ENCODE data around the gene URB2.
"Not testable (repeated sequence)": the region's sequence is repeated elsewhere in the genome, so short reads cannot be mapped to it uniquely, and the experiment has no call there.

The URB2 gene

DNA sequence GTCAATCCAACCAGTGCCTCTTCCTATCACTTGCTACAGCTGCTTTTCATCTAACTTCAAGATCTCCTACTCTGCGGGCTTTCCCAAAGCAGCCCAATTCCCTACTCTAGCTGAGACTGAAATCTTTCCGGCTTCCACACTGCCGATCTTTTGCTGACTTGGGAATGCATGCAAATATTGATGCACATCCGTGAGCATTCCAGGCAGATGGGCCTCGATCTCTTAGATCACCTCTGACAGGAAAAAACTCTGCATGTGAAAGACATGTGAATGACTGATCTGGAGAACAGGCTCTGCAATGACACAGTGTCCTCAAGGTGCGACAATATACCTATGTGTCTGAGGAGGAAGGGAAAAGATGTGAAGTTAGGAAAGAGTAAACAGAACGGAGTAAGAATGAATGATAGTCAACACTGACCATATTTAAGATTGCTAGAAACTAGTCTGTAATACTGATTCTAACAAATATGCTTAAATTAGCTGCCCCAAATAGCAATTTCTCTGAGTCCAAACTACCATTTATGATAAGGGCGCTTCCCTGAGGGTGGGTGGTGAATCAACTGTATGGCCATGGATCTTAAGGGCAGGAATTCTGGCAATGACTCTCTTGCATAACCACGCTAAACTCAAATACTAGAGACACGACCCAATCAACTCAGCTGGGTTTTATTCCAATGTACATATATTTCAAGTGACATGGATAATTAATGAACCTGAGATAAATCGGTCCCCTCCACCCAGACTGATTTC, 8.5 kb upstream of the URB2 start:
- no peak for DNase-seq

DNA sequence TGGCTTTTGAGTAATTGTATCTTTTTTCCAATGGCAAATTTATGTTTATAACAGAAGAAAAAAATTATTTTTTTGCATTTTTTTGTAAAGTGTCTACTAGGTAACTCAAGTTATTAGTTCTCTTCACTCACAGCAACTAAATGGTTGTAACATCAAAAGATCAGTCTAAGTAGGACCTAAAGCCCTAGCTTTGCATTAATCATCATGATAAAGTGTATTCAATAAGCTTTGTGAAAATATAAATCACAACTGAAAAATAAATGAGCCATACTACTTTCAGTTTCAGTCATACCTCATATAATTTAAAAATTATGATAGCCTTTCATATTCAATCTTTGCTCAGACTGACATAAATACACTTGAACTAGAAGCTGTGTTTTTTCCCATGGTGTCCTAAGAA, 7.0 kb upstream of the URB2 start:
- no peak for DNase-seq

DNA sequence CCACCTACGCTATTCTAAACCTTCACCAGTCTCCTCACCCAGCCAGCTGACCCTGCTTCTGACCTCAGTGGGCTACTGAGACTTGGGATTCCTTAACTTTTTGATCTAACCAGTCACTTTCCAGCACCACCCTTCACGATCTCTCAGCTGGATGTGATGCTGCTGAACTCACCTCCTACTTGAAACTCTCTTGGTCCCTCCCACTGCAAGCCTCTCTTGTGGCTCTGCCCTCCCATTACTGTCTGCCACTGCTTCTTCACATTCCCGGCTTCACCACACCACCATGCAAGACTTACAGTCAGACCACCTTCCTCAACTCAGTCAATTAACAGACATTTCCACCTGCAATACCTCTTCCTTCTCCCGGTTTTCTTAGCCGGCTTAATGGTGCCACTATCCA, 6.4 kb upstream of the URB2 start:
- DNase-seq: no peak

DNA sequence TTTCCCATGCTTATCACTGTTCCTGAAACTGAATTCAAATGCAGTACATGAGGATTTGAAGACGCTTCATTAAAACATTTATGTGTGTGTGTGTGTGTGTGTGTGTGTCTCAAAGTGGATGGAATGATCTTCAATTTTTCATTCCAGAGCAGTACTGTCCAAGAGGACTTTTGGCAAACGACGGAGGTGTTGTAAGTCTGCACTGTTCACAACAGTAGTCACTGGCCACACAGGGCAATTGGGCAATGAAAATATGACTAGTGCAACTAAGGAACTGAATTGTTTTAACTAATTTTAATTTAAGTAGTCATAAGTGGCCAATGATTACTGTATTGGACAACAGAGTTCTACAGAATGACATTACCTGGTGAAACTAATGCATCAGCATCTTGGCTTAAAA, 5.2 kb upstream of the URB2 start:
- no peak for DNase-seq

DNA sequence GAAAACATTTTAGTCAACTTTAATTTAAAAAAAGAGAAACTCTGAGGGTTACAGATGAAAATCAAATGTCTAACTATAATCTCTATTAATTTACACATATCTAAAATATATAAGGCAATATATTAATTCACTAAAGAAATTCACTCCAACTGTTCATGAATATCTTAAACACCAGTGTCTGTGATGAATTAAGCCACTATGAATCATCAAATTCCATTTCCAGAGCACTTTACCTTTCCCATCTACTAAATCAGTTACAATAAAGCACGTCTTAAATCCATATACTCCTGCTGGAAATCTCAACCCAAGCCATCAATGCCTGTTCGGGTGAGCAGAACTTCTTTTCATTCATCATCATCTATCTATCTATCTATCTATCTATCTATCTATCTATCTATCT, 4.4 kb upstream of the URB2 start:
- DNase-seq: no peak

DNA sequence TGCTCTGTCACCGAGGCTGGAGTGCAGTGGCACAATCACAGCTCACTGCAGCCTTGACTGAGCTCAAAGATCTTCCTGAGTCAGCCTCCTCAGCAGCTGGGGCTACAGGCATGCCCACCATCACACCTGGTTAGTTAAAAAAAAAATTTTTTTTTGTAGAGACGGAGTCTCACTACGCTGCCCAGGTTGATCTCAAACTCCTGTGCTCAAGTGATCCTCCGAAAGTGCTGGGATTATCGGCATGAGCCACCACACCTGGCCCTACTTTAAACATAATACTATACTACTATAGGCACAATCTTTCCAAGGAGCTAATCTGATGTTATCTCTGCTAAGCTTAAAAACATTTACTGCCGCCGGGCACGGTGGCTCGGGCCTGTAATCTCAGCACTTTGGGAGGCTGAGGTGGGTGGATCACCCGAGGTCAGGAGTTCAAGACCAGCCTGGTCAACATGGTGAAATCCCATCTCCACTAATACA, 3.4 kb upstream of the URB2 start:
- not testable (repeated sequence) for DNase-seq

DNA sequence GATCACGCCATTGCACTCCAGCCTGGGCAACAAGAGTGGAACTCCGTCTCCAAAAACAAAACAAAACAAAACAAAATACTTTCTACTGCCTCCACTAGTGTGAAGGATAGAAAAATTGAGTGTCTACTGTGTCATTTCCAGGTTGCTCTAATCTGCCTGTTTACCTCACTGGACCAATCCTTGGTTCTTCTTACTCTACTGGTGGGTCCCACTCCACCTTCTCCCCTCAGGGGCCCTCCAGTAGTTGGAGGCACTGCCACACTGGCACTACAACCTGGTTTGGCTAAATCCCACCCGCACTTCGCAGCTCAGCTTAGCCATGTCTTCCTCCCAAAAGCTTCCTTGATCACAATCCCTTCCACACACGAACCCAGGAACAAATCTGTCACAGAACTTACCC, 2.8 kb upstream of the URB2 start:
- no peak for DNase-seq

DNA sequence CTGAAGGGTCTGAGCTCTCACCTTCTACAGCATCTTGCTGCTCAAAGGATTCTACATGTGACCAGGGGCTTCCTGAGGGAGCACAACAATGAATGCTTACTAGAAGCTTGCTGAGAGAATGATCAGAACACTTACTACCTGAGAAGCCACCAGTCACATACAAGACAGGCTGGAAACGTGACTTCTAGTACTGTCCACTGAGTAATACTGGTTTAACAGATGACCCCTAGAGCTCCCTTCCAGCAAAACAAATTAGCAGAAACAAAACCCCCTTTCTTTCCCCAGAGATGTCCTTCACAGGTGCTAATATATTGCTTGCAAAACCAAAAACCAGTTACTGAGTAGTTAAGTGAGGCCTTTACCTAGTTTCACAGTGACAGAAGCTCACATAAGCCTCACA, 2.2 kb upstream of the URB2 start:
- no peak for DNase-seq

DNA sequence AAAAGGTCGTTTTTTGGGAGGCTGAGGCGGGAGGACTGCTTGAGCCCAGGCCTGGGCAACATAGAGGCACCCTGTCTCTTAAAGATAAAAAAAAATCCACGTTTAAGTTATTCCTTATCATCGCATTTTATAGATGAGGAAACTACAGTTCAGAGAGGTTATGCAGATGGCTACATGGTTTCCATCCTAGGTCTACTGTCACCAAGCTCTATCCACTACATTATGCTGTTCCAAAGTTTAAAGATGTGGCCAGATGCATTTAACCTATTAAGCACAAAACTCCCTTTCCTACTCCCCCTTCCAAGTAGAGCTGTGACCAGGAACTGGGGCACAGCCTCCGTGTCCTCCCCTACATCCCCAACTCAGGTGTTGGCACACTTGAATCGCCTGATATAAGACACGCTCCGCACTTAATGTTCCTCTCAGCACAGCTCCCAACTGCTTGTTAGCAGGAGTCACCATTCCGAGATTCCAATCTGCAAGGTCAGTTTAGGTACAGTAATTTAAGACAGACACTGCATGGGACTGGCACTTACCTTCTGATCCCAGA, 1.5 kb upstream of the URB2 start:
- no peak for DNase-seq

DNA sequence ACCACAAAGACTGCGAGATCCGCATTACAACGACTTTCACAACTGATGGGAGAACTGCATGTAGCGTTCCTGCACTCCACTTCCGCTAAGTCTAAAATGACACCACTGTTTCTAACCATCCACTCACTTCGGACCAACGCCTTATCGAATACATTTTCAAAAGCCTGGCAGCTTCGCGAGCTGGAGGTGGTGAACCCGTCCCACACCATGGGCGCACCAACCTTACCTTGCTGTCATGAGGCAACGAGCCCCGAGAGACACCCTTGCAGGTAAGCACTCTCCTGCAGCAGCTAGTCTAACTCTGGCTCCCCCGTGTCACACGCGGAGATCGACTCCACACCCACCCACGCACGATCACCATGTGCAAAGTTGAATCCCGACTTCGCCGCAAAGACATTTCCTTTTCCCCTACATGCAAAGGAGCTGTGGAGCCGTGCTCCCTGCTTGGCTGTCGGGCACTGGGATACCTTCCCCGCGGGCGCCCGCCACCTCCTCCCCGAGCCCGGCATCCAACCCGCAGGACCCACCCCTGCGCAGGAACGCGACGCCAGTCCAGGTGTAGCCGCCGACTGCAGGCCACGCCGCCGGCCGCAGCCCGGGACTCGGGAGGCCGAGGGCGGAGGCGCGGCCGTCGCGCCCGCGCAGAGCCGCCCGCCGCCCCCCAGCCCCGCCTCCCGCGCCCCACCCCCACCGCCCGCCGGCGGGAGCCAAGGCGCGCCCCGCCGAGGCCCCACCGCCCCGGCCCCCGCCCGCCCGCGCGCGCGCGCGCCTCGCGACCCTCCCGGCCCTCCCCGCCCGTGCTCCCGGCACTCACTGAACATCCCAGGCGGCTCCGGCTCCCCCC, 754 bp upstream of the URB2 start:
- DNase-seq: peak; percentile 38

DNA sequence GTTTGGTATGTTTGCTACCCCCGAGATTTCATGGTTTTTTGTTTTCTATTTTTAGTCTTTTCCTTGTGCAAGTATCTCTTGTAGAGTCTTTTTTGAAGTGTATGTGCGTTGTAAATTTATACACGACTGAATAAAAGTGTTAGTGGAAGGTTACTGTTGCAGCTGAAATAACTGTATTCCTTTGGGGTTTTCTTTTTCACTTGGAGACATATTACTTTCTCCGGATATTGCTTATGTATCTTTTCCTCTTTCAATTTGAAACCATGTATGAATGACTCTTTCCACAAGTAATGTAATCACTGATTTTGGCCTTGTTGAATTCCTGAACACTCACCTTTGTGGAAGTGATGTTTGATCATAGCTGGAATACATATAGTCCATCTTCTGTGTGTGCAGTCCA, 956 bp downstream of the URB2 start:
- DNase-seq: no peak

DNA sequence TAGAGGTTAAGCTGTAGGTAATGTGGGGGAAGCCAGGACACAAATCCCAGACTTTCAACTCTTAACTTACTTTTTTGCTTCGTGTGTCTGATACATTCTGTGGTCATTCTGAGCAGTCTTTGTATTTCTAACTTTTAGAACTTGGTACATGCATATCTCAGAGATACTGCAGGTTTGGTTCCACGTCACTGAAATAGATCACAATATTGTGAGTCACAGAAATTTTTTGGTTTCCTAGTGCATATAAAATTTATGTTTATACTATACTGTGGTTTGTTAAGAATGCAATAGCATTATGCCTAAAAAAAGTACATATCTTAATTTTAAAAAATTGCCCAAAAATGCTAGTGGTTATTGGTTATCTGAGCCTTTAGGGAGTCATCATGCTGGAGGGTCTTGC, 3.2 kb downstream of the URB2 start:
- DNase-seq: no peak

DNA sequence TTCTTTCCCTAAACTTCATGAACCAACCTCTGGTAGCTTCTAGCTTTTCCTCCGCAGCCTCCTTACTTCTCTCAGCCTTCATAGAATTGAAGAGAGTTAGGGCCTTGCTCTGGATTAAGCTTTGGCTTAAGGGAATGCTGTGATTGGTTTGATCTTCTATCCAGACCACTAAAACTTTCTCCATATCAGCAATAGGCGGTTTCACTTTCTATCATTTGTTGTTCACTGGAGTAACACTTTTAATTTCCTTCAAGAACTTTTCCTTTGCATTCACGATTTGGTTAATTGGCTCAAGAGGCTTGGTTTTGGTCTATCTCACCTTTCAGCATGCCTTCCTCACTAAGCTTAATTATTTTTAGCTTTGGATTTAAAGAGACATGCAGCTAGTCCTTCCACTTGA, 5.1 kb downstream of the URB2 start:
- DNase-seq: no peak

DNA sequence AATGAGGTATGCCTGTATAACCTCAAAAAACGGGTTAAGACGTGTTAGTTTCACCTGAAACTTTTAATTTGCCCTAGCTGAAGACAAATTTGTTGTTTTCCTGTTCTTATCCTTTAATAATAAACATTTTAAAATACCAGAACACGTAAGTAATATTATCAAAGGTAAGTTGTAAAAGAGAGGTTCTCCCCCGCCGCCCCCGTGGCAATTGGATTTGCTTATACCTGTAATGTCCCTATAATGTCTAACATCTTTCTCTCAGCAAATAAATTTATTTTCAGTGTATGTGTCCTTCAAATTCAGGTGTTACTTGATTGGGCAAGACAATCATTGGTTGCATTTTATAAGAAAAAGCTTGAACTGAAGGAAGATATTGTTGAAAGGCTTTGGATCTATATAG, 5.9 kb downstream of the URB2 start:
- no peak for DNase-seq

DNA sequence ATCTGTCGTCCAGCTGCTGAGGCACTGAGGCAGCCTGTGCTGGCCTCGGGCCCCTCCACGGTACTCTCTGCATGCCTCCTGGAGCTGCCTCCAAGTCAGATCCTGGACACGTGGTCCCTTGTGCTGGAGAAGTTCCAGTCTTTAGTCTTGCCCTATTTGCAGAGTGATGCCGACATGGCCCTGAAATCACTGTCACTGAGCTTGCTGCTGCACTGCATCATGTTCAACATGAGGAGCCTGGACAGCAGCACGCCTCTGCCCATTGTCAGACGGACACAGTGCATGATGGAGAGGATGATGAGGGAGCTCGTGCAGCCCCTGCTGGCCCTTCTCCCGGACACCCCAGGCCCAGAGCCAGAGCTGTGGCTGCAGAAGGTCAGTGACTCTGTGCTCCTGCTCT, 10.0 kb downstream of the URB2 start:
- DNase-seq: no peak

DNA sequence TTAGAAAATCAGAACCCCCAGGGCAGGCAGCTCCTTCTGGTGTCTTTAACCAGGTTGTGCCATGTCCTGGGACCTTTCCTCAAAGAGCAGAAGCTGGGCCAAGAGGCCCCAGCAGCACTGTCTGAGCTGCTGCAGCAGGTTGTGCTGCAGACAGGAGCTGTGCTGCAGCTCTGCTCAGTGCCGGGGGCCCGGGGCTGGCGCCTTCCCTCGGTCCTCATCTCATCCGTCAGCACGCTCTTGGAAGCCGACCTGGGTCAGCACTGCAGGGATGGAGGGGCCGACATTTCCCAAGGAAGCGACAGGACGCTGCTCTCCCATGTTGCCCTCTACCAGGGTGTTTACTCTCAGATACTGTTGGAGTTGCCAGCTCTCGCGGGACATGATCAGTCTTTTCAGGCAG, 11.7 kb downstream of the URB2 start:
- no peak for DNase-seq

DNA sequence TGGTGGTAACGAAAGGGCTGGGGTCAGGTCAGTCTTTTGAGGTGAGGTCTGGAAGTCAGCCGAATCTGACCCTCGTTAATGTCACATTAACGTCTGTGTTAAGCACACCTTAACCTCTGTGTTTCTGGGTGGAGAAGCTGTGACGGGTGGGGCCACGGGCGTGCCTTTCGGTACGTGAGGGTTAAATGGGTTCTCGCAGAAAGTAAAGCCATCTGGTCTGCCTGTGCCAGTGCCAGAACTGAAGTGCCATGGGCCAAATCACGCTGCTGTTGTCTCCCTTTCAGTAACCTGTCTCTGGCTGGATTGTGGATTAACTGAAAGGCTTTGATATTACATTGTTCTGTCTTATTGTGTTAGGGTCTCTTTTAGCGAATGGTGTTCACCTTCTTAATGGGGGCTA, 14.4 kb downstream of the URB2 start:
- DNase-seq: no peak

DNA sequence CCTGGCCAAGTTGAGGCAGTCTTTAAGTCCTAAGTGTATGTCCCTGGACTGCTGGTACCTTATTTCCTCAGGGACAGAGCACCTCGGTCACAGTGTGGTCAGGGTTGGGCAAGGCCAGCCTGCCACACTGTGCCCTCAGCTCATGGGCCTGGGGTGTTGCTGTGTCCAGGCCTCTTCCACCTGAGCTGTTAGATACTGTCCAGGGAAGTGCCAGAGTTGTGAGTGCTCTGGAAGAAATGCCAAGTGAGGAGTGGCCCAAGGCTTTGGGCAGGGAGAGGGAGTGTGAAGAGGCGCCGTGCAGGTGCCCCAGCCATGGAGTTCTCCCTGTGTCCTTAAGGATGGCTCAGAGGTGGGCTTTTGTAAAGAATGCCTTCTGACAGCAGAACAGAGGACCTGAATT, 15.3 kb downstream of the URB2 start:
- no peak for DNase-seq

DNA sequence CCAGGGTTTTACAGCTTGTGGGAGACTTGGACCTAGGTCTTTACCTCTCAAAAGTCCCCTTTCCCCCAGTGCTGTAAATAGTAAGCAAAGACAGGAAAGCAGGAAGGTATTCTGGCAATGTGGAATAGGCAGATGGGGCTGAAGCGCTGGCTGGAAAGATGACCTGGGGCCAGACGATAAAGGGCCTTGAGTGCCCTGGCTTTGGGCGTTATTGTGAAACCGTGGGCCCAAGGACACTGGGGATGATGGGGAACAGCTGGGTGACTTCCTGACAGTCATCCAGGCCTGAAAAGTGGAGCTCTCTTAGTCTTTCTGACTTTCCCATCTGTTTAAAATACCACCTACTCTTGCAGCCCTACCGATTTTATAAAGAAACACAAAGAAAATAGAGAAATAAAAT, 16.3 kb downstream of the URB2 start:
- DNase-seq: no peak

DNA sequence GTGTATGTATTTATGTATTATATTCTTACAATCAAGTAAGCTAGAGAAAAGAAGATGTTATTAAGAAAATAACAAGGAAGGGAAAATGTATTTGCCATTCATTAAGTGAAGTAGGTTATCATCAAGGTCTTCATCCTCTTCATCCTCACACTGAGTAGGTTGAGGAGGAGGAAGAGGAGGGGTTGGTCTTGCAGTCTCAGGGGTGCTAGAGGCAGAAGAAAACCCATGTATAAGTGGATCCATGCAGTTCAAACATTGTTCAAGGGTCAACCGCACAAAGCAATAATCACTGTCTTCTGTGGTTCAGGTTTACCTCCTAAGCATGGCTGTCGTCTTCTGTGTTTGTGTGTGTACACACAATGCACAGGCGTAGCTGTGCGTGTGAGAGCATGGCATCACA, 16.9 kb downstream of the URB2 start:
- no peak for DNase-seq

DNA sequence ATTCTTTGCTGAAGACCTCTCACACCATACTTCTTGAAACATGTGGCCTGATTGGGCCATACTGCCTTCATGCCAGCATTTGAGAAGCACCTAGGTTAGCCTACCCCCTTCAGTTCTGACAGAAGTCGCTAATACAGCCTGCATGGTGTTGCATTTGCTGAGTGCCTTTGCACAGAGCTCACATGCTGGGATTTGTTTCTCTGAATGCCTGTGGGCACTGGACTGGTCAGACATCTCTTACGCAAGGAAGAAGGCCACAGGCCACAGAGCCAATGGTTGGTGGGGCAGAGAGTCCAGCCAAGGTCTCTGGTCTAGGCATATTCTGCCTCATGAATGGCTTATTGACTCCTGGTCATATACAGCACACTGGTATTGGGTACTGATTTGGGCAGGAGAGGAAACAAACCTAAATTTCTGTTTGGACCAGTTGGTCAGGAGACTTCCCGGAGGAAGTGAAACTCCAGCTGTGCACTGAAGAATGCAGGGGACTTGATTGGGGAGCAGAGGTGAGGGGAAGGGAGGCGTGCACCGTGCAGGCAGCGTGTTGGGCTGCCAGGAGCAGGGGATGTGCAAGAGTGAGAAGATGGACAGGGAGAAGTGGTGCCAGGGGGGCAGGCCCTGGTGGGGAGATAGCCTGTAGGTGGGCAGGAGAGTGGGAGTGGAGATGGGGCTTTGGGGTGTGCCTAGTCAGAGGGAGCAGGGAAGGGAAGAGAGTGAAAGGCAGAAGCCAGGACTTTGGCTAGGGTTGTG, 18.1 kb downstream of the URB2 start:
- no peak for DNase-seq

DNA sequence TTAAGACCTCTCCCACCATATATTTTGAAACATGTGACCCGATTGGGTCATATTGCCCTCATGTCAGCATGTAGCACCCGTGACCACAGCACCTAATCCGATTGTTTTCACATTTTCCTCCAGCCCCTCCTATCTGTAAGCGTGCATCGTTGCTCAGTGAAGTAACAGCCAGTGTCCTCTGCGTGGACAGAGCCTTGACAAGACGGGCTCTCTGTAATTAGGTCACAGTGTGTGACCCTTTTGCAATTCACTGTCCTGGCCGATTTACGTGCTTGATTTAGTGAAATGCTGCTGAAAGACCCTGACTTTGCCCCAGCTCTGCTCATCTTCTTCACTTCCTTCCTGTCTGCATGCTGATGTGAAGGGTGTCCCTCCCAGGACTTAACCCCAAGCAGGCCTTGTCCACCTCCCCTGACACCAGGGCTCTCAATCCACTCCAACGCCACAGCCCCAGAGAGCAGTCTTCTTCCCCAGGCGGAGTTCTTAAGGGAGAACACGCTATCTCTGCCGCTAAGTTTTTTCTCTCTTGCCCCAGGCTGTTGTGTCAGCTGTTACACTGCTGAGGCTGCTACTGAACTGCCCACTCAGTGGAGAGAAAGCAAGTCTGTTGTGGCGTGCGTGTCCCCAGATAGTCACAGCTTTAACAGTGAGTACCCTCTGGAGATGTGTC, 19.4 kb downstream of the URB2 start:
- DNase-seq: no peak

DNA sequence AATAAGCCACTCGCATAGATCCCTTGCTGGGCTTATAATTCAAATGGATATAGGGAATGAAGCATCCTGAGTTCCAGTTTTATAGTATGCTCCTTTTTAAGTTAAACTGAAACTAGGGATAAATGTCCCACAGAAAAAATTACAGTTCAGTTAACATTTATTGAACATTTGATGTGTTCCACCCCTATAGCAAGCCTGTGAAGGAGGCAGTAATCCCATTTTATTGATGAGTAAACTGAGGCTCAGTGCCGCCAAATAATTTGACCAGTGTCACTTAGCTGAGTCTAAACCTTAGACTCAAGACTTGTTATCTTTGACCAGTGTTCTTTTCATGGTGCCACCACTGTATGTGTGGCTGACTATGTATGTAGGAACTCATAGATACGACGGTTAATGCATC, 22.4 kb downstream of the URB2 start:
- DNase-seq: no peak

All from kidney glomerular epithelial cell (primary cell).